ENCODE data around the gene ERGIC1.

The ERGIC1 gene

DNA sequence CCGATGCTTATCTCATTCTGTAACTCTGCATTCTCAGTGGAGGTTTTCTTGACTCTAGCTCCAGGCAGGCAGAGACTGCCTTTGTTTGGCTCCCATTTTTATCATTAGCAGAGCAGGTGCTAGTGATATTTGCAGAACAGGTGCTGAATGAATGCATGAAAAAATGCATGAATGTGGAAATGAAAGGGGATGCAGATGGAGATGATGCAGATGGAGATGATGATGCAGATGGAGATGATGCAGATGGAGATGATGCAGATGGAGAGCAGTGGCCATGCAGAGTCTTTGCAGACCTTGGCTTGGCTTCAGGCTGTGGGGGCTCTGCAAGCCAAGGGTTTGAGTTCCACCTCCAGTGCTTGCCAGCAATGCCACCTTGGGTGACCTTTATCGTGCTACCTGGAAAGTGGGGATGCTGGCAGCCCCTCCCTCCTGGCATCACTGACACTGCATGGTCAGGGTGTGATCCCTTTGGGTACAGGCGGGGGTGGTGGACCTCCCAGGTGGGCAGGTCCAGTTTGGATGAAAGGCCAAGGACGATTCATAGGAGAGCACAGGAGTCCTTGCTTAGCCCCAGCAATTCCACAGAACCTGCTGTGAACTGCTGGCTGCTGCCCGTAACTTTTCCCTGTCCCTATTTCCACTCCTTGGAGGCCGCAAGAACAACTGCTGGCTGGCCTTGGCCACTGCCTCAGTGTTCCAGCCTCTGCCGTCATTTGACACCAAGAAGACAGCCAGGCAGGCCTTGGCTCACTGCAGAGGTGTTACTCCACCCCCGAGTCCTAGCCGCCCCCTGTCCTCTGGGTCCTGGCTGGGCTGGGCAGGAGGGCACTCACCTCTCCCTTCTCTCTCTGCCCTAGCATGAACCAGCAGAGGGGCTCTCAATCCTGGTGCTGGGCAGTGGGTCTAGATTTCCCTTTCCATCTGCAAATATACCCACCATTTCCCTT, 33.0 kb downstream of the ERGIC1 start:
- DNase-seq: no peak

DNA sequence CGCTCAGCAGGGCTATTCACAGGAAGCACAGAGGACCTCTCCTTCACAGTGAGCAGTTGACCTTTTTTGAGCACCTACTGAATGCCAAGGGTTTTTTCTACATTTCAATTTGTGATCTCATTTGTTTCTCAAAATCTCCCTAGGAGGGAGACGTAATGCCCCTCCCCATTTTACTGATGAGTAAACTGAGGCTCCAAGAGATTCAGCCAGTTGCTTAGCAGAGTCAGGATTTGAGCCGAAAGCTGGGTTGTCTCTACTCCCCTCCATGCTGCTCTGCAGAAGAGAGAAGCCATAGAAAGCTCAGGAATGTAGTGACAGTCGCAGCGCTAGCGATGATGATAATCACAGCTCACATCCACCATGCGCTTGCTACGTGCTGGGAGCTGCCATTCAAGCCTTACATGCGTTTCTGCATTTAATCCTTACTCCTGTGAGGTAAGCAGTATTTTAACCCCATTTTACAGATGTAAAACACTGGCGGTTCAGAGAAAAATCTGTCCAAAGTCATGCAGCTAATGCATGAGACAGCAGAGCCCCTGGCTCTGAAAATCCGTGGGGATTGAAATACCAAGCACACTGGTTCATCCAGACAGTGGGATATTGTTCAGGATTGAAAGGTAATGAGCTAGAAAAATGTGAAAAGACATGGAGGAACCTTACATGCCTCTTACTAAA, 33.8 kb downstream of the ERGIC1 start:
- DNase-seq: no peak

DNA sequence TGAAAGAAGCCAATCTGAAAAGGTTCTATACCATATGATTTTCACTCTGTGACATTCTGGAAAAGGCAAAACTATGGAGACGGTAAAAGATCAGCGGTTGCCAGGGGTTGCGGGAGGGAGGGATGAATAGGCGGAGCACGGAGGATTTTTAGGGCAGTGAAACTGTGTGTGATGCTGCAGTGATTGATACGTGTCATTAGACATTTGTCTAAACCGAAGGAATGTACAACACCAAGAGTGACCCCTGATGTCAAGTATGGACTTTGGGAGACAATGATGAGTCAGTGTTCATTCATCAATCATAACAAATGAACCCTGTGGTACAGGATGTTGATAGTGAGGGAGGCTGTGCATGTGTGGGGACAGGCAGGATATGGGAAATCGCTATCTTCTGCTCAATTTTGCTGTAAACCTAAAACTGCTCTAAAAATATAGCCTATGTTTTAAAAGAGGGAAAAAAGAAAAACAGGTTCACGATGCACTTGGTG, 34.4 kb downstream of the ERGIC1 start:
- DNase-seq: no peak

DNA sequence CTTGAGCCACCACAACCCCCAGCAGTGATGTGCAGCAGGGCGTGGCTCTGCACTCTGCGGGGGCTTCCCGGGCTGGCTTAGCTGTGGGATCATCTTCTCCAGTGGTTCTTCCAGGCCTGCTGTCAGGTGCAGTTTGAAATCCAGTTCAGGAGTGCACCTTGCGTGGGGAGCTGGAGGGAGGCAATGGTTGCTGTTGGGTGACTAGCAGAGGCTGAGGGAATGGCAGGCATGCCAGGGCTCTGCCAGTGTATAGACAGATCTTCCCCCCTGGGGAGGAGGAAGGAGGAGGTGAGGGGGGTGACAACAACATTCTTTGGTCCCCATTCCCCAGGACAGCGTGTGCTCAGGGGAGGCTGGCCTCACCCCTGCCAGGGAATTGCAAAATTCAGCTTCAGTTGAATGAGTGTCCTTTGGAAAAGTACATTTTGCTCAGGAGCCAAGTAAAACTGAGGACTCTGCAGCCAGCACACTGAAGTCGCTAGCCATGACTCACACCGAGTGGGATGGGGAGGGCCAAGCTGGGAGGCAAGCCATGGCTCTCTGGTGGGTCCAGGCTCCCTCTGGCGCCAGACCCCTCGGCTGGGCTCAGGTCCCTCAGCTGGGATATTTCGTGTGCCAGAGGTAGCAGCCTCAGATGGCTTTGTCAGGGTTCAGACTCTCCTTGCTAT, 35.0 kb downstream of the ERGIC1 start:
- no peak for DNase-seq

DNA sequence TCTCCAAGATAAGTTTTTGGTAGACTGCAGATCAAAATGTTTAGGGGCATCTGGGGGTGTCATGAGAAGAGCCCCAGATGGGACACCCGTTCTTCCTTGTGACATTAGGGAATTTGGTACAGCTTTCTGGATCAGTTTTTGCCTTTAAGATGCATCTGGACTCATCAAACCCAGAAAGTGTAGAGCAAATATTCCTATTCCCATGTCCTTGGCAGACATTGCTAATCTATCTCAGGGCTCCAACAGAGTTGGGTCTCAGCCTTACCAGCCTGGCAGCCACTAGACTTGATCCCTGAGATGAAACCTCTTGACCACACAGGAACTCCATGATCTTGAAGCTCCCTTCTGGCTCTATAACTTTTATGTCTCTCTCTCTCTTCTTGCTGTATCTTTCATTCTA, 35.6 kb downstream of the ERGIC1 start:
- DNase-seq: no peak

DNA sequence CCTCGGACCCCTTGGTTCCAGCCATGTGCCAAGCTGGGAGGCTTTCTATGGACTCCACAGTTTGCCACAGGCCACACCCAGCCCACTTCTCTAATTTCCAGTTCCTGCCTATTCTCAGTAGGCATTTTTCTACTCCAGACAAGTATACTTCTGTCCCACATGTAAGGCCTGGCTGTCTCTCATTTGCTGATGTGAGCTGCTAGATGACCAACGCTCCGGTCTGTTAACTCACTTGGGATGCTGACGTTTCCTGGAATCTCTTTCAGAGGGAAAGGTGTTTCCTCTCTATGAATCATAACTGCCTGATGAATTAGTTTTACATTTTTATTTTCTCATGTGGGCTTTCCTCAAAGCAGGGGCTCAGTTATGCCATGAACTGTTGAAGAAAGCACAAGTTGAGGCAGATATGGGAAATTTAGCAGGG, 36.3 kb downstream of the ERGIC1 start:
- DNase-seq: no peak

DNA sequence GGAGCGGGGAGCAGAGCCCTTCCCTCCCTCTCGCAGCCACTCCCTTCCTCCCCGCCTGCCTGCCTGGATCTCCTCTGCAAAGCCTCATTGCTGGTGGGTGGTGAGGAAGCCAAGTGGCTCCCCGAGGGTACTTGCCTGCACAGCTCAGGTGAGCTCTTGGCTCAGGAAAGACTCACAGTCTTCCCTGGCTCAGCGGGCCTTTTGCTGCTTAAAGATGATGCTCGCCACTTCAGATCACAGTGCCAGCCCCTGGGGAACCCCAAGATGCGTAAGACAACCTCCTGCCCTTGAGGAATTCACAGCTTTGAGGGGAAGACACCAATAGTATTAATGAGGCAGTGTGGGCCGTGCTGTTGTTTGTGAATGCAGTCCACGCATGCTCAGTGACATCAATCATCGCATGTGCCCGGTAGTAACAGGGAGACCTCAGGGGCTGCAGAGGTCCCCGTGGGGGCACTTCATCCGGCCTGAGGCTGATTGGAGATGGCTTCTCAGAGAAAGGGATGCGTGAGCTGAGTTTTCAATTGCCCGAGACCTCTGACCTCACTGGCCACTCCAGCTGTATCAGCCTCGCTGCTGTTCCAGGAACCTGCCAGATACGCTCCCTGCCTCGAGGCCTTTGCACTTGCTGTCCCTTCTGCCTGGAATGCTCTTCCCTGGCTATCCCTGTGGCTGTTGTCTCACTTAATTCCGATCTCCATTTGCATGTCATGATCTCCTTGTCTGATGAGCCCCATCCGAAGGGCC, 36.8 kb downstream of the ERGIC1 start:
- DNase-seq: no peak

DNA sequence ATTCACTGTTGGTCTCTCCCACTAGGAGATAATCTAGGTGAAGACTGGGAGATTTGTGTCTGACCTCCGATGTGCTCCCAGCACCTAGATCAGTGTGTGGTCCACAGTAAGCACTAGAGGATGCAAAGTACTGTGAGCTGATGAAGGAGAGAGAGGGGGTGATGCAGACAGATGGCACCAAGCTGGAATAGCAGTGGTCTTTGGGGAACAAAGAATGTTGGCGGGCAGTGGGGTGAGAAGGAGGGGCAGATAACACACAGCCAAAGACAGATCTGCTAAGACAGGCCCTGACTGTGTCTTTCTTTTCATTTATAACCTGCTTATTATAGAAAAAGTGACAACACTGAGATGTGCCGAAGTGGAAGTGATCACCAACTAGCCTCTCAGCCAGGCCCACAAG, 37.5 kb downstream of the ERGIC1 start:
- no peak for DNase-seq

DNA sequence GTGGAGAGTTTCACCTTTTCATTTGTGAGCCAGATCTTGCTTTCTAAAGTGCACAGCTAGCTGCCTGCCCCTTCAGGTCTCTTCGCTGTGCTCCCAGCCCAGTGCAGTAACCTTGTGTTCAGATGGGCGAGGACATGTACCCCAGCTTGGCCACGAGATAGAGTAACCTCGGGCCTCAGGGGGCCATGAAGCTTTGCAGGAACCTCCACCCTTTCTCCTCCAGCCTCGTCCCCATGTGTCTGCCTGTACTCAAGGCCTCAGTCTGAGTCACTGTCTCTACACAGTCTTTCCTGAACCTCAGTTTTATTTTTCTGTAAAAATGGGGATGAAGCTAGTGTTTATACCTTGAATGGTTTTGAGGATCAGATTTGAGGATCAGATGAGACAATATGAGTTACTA, 37.9 kb downstream of the ERGIC1 start:
- DNase-seq: no peak

DNA sequence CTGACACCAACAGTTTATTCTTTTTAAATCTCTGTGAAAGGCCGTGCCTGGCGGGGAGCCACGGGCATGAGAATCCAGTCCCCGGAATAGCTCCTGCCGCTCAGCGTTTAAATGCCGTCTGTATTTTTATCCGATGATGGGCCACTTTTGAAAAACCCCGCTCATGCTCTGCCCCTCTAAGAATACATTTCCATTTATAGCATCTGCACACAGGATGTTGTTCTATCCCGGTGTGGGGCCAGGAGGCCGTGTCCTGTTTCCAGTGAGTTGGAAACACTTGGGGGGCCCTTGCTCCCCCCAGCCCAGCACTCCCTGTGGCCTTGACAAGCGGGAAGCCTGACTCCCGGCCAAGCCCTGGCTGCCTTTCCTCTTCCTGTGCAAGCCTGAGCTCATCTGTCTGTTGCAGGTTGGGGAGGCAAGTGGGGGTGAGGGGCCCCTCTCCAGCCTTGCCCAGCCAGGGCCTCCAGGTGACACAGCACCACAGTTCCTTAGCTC, 39.0 kb downstream of the ERGIC1 start:
- no peak for DNase-seq

DNA sequence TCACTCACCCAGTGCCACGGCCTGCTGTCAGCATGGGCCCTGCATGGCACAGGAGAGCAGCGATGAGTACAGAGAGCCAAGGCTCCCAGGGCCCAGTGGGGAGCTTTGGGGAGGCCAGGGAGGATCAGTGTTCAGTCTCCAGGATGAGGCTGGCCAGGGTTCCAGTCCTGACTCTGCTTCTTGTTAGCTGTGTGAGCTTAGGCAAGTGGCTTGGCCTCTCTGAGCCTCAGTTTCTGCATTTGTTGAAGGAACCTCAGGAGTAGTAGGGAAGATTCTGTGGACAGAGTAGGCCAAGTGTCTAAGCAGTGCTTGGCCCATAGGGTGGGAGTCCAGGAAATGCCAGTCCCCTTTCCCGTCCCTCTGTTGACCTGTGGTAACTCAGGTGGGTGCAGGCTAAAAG, 39.5 kb downstream of the ERGIC1 start:
- no peak for DNase-seq

DNA sequence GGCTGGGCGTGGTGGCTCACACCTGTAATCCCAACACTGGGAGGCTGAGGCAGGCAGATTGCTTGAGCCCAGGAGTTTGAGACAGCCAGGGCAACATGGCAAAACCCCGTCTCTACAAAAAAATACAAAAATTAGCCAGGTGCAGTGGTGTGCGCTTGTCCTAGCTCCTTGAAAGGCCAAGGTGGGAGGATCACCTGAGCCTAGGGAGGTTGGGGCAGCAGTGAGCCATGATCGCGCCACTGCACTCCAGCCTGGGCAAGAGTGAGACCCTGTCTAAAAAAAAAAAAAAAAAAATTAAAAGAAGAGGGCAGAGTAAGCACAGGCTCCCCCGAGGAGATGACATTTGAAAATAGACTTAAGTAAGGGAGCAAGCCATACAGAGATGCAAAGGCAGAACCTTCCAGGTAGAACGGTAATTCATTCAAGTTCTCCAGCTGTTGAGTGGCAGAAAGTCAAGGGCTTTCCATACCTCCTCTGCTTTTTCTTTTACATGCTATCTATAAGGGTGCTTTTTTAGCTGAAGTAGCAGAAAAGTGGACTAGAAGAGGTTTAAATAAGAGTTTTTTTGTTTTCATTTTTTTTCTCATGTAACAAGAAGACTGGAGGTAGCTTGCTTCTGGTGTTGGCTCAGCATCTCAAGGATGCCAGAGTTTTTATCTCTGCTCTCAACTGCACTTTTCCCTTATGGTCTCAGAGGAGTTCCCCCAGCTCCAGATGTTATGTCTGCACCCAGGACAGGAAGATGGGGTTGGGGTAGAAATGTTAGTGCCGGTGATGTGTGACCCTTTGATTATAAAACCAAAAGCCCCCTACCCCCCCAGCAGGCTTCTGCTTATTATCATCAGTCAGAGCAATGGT, 40.8 kb downstream of the ERGIC1 start:
- no peak for DNase-seq

DNA sequence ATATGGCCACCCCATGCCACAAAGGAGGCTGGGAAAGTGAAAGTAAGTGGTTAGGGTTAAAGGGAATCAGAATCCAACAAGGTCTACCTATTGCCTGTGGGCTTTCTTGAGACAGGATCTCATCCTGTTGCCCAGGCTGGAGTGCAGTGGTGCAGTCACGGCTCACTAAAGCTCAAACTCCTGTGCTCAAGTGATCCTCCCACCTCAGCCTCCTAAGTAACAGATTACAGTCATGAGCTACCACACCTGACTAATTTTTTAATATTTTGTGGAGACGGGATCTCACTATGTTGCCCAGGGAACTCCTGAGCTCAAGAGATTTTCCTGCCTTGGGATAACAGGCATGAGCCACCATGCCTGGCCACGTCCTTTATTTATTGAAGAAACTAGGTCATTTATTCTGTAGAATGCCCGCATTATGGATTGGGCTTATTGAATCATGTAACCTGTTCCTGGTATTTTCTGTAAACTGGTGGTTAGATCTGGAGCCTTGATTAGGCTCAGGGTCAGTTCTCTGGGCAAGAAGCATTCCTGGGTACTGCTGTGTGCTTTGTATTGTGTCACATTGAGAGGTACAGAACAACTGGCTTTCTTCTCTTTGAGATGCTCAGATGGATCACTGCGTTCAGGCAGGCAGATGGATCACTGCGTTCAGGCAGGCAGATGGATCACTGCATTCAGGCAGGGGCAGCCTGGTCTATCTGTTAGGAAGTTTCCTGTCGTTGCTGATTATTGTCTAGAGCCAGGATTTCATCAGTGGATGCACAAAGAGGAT, 41.6 kb downstream of the ERGIC1 start:
- no peak for DNase-seq

DNA sequence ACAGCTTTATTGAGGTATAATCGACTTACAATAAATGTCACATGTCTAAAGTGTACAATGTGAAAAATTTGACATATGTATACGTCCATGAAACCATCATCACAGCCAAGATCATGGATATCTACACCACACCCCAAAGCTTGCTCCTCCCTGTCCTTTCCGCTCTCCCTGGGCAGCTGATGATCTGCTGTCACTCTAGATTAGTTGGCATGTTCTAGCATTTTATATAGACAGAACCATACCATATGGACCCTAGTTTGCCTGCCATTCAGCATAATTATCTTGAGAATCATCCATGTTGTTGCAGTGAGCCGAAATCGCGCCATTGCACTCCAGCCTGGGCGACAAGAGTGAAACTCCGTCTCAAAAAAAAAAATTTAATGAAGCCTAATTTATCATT, 42.5 kb downstream of the ERGIC1 start:
- DNase-seq: no peak

DNA sequence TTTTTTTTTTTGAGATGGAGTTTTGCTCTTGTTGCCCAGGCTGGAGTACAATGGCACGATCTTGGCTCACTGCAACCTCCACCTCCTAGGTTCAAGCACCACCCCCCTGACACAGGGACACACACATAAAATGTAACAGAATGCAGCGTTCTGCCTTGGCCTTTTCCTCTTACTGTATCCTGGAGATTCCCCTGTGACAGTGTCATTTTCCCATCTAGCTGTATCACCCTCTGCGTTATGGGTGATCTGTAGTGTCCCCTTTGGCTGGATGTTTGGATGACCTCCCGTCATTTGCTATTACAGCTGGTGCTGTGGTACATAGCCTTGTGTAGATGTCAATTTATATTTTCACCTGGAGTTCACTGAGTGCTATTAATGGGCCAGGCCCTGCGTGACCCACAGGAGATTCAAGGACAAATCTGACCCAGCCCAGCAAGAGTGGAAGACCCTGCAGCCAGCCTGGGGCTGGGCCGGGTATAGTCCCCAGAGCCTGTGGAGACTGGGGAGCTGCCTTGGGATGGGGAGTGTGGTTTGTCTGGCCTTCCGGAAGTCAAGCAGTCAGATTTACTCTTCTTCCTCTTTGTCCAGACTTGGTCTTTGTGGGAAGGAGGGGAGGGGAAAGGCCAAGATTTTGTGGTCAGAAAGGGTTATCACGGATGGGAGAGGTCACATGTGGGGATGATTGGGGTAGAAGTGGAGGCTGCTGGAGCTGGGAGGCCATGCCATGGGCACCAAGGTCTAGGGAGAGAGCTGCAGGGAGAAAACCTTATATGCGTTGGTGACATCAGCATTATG, 43.6 kb downstream of the ERGIC1 start:
- DNase-seq: no peak

DNA sequence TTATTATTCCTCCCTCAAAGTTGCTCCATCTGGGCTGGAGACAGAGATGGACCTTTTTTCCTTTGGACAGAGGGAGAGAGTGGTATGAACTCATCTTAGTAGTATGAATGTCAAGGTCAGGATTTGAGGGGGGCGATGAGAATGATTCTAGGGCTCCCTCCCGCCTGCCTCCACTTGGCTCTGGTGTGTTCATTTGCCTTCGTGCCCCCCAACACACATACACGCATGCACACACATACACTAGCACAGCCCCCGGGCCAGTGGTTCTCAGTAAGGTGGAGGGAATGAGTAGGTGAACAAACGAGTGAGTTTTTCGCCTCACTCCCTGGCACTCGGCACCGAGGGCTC, 44.5 kb downstream of the ERGIC1 start:
- DNase-seq: no peak

DNA sequence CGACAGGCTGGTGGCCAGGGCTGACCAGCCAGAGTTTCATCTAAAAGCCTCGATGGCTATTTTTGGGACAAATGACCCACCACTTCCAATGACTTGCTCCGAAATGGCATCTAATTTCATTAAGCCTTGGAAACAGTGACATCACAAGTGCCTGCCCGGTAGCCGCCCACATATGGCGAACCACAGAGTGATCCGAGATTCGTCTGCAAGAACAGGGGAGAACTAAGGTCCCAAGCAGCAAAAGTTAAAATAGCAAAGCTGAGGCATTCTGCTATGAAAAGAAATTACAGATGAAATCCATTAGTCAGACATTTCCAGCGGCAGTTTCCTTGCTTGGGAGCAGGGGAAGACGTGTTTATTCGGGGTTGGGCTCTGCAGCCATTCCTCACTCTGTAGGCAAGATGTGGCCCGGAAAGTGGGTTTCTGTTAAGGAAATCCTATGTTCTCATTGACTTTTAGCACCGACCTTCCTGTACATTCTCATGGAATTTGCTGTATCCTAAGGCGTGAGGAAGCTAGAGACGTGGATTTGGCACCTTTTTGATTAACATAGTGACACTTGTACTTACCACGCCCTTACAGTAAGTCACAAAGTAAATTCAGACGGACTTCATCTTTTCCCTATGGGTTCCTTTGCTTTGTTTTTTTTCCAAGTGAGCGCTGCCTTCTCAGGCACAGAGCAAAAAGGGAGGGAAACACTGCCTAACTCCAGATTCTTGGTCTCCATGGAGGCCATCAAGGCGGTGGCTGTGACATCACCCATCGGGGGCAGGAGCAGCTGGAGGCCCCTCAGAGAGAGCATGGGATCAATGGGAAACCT, 45.1 kb downstream of the ERGIC1 start:
- no peak for DNase-seq

DNA sequence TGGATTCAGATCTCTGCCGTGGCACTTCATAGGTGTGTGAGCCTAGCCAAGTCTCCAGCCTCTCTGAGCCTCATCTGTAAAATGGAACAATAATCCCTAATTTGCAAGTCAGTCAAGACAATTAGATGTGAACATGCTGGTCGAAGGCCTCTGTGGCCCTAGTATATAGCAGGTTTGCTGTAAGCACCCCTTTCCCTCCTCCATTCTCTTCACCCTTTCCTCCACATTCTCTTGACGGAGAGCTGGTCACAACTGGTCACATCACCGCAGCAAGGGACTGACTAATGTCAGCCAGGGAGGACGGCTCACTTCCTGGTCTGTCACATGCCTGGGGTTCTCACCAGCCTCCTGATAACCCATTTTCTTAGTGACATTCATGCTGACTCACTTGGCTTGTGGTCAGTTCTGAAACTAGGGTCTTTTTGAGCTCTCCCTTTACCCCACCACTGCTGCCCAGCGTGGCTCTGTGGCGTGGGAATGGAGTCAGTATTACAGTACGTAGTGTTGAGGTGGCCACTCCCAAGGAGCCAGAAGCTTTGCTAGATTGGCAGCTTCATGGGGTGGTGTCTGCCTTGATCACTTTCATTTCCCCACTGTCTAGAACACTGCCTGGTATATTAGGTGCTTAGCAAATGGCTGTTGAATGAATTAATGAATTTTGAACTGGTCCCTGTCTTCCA, 47.8 kb downstream of the ERGIC1 start:
- no peak for DNase-seq

Measured in central memory CD4-positive, alpha-beta T cell (primary cell).